ENCODE data around the gene DNAJC22.
"Not testable (repeated sequence)": the region's sequence is repeated elsewhere in the genome, so short reads cannot be mapped to it uniquely, and the experiment has no call there.

The DNAJC22 gene

GRCh38 chr12:49305762-49306510 lies 40.8 kb upstream of the DNAJC22 start:
- Histone ChIP-seq H3K36me3 (ENCODE audit: control insufficient read depth, insufficient read depth, low read length) (no peaks in the 10 kb centered on the region), H3K27me3 (replicated peaks; ENCODE audit: control insufficient read depth, insufficient read depth, low read length) (no peaks in the 10 kb centered on the region; the same call in 1 of the 2 replicates), H3K4me3 (replicated peaks; ENCODE audit: low read depth, low read length) (no peak overlapping the region)
- no peak for DNase-seq (ENCODE audit: extremely low read depth, insufficient read length)
- TF ChIP-seq CTCF (IDR thresholded peaks at IDR 0.05; ENCODE audit: insufficient read depth, low read length, poor library complexity, severe bottlenecking) = no peak

- no peak overlapping the region for H3K4me3 ChIP-seq (replicated peaks; ENCODE audit: low read depth, low read length)
- no peaks in the 10 kb centered on the region for H3K36me3 ChIP-seq (ENCODE audit: control insufficient read depth, insufficient read depth, low read length)
- DNase-seq (ENCODE audit: extremely low read depth, insufficient read length) = no peak
- H3K27me3 ChIP-seq (replicated peaks; ENCODE audit: control insufficient read depth, insufficient read depth, low read length) = no peaks in the 10 kb centered on the region
- TF ChIP-seq CTCF (IDR thresholded peaks at IDR 0.05; ENCODE audit: insufficient read depth, low read length, poor library complexity, severe bottlenecking) = no peak
Observed at GRCh38 chr12:49309386-49309785, 37.3 kb upstream of the DNAJC22 start.

- DNase-seq (ENCODE audit: extremely low read depth, insufficient read length); H3K4me3 ChIP-seq (replicated peaks; ENCODE audit: low read depth, low read length); H3K36me3 ChIP-seq (ENCODE audit: control insufficient read depth, insufficient read depth, low read length); H3K27me3 ChIP-seq (replicated peaks; ENCODE audit: control insufficient read depth, insufficient read depth, low read length): not testable (repeated sequence)
Observed at GRCh38 chr12:49310451-49311000, 36.2 kb upstream of the DNAJC22 start.

- Histone ChIP-seq H3K36me3 (ENCODE audit: control insufficient read depth, insufficient read depth, low read length) (no peaks in the 10 kb centered on the region), H3K27me3 (replicated peaks; ENCODE audit: control insufficient read depth, insufficient read depth, low read length) (no peaks in the 10 kb centered on the region)
- no peak for DNase-seq (ENCODE audit: extremely low read depth, insufficient read length)
Observed at GRCh38 chr12:49314811-49315210, 31.9 kb upstream of the DNAJC22 start.

GRCh38 chr12:49317118-49317517 lies 29.6 kb upstream of the DNAJC22 start:
- DNase-seq (ENCODE audit: extremely low read depth, insufficient read length); H3K4me3 ChIP-seq (replicated peaks; ENCODE audit: low read depth, low read length); H3K27me3 ChIP-seq (replicated peaks; ENCODE audit: control insufficient read depth, insufficient read depth, low read length); H3K36me3 ChIP-seq (ENCODE audit: control insufficient read depth, insufficient read depth, low read length): not testable (repeated sequence)

More at GRCh38 chr12:49314811-49315210, 31.9 kb upstream of the DNAJC22 start:
- H3K4me3 ChIP-seq (replicated peaks; ENCODE audit: low read depth, low read length) = no peak overlapping the region
- TF ChIP-seq CTCF (IDR thresholded peaks at IDR 0.05; ENCODE audit: insufficient read depth, low read length, poor library complexity, severe bottlenecking) = no peak

GRCh38 chr12:49320411-49321103 lies 26.1 kb upstream of the DNAJC22 start:
- not testable (repeated sequence) for DNase-seq (ENCODE audit: extremely low read depth, insufficient read length); H3K36me3 ChIP-seq (ENCODE audit: control insufficient read depth, insufficient read depth, low read length); H3K4me3 ChIP-seq (replicated peaks; ENCODE audit: low read depth, low read length); H3K27me3 ChIP-seq (replicated peaks; ENCODE audit: control insufficient read depth, insufficient read depth, low read length)

- H3K4me3 ChIP-seq (replicated peaks; ENCODE audit: low read depth, low read length) = peak overlapping the region; percentile 84
- H3K36me3 ChIP-seq (ENCODE audit: control insufficient read depth, insufficient read depth, low read length) = peaks cover 8% of the 10 kb centered on the region
- H3K27me3 ChIP-seq (replicated peaks; ENCODE audit: control insufficient read depth, insufficient read depth, low read length) = no peaks in the 10 kb centered on the region
- DNase-seq (ENCODE audit: extremely low read depth, insufficient read length) = no peak
- no peak for TF ChIP-seq CTCF (IDR thresholded peaks at IDR 0.05; ENCODE audit: insufficient read depth, low read length, poor library complexity, severe bottlenecking)
Observed at GRCh38 chr12:49322367-49322707, 24.4 kb upstream of the DNAJC22 start.
